ENCODE measurements around the gene COL1A2.

Gene COL1A2

DNA sequence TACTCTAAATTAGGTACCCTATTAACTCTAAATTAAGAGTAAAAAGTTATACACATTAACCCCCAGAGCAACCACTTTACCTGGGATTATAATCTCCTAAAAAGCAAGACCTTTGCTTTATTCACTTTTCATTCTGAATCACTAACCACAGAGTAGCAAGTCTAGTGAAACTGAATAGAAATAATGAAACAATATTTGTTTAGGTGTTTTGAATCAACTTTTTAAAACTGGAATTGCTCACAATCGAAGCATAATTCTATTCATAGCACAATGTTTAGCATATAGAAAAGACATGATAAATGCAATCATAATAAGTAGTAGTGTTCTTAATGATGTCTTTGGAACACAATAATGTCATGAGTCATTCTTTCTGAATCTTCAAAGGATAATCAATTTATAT is 77.9 kb downstream of the COL1A2 start:
- DNase-seq (ENCODE audit: insufficient read length, low spot score) (no peak), FAIRE-seq (no peak)

DNA sequence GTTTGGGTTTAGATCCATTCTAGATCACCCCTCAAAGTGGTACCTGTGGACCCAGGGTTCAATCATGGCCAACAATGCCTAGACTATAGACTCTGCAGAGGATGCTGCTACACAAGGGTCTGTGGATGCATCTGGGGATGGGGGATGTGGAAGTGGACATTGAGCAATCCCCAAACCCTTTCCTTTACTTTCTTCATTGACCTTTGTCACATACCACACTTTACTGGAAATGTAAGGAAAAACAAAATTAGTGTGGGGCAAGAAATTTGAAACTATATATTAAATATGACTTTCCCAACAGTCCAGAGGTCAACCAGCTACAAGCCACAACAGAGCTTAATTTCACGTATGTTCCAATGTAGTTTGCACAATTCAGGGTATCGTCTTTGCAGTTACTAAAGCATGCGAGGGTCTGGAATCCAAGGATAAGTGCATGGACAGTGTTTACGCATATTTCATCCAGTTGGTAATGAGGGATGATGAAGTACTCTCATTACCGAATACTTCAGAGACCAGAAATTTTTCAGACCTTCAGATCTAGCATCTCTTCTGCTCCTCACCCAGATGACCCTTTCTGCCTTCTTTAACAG is 81.7 kb downstream of the COL1A2 start:
- FAIRE-seq: no peak
- DNase-seq (ENCODE audit: insufficient read length, low spot score): no peak

DNA sequence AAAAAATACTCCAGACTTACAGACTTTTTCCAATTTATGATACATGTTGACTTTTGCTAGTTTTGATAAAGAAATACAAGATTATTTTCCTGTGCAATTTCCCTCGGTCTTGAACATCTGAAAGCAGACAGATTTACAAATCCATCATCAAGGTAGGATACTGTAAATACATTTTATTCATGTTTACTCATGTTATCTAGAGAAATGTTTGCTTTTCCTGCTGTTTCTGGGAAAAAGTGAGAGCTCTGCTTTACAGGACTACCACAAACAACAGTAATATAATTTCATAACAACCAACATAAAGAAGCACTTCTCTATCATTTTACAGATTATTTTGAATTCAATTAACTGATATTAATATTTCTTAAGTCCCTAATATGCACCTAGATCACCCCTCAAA is 83.2 kb downstream of the COL1A2 start:
- FAIRE-seq (no peak), DNase-seq (ENCODE audit: insufficient read length, low spot score) (no peak)

DNA sequence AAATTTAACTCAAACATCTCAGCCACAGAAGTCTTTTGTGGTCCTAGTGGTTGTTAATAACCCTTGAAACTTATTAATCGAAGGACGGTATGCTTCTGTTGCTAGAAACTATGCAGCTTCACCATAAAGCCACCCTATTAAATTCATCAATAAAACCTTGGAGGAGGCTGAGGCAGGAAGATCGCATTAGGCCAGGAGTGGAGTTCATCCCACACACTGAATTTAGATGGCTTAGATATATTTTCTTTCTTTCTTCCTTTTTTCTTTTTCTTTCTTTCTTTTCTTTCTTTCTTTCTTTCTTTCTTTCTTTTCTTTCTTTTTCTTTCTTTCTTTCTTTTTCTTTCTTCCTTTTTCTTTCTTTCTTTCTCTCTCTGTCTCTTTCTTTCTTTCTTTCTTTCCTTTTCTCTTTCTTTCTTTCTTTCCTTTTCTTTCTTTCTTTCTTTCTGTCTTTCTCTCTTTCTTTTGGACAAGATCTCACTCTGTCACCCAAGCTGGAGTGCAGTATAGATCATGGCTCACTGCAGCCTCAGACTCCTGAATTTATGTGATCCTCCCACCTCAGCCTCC is 84.0 kb downstream of the COL1A2 start:
- FAIRE-seq (no peak), DNase-seq (ENCODE audit: insufficient read length, low spot score) (no peak)
